ENCODE results near the gene CD207. TPM values are rescaled to one million over a fixed set of nuclear protein-coding genes. Genes with fewer than 3 reads are reported as not detected.

Gene CD207
- total RNA-seq, 1 donor, result not detected

GRCh38 chr2:70789304-70790135 is 46.1 kb downstream of the CD207 start:
- peak; percentile 42 for DNase-seq (ENCODE audit: low read depth)
- TF ChIP-seq, protein P1, sequence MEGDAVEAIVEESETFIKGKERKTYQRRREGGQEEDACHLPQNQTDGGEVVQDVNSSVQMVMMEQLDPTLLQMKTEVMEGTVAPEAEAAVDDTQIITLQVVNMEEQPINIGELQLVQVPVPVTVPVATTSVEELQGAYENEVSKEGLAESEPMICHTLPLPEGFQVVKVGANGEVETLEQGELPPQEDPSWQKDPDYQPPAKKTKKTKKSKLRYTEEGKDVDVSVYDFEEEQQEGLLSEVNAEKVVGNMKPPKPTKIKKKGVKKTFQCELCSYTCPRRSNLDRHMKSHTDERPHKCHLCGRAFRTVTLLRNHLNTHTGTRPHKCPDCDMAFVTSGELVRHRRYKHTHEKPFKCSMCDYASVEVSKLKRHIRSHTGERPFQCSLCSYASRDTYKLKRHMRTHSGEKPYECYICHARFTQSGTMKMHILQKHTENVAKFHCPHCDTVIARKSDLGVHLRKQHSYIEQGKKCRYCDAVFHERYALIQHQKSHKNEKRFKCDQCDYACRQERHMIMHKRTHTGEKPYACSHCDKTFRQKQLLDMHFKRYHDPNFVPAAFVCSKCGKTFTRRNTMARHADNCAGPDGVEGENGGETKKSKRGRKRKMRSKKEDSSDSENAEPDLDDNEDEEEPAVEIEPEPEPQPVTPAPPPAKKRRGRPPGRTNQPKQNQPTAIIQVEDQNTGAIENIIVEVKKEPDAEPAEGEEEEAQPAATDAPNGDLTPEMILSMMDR (IDR thresholded peaks at IDR 0.05; ENCODE audit: insufficient read depth, low read depth, low read length), result peak; percentile 61
- no peak overlapping the region for H3K4me3 ChIP-seq (ENCODE audit: low read depth, low read length)

- TF ChIP-seq, protein P1 (IDR thresholded peaks at IDR 0.05; ENCODE audit: insufficient read depth, low read depth, low read length), result peak; percentile 37
- peak; percentile 4 for DNase-seq (ENCODE audit: low read depth)
- H3K4me3 ChIP-seq (ENCODE audit: low read depth, low read length), result no peak overlapping the region
These were observed 50.3 kb downstream of the CD207 start for GRCh38 chr2:70785137-70785911.

GRCh38 chr2:70784320-70784719 is 51.3 kb downstream of the CD207 start:
- DNase-seq (ENCODE audit: low read depth), result no peak
- no peak overlapping the region for H3K4me3 ChIP-seq (ENCODE audit: low read depth, low read length)
- TF ChIP-seq, protein P1 (IDR thresholded peaks at IDR 0.05; ENCODE audit: insufficient read depth, low read depth, low read length), result no peak

Small RNA genes within 50 kb of the gene (small RNA-seq; reads per million reads assigned to genes)
- gene HMGN2P21, result not detected

Other genes with a start within 250 kb of the CD207 start
- gene ADD2, start 67.6 kb downstream of the CD207 start, total RNA-seq, result not detected in 2 replicates
- not detected in 2 replicates for gene FIGLA, start 45.2 kb downstream of the CD207 start, total RNA-seq
- gene CLEC4F, start 15.2 kb downstream of the CD207 start, total RNA-seq, result not detected in 2 replicates
- 0.43 and 2.9 TPM in 2 replicates for gene VAX2, start 64.8 kb upstream of the CD207 start, total RNA-seq
- 0.97 TPM in 1 of 2 replicates, not detected in the other for gene ATP6V1B1, start 100.1 kb upstream of the CD207 start, total RNA-seq
- 0.43 and 1.3 TPM in 2 replicates for gene ANKRD53, start 142.8 kb upstream of the CD207 start, total RNA-seq
- gene TEX261, start 159.1 kb upstream of the CD207 start, total RNA-seq, result 22.9 and 35.4 TPM in 2 replicates
- gene NAGK, start 232.8 kb upstream of the CD207 start, total RNA-seq, result 42.7 and 50.6 TPM in 2 replicates

Measured in fibroblast of villous mesenchyme (primary cell).